ENCODE results near the gene TST.

TST gene

GRCh38 chr22:37030560-37031281, 11.5 kb upstream of the TST start:
- H2AFZ ChIP-seq (ENCODE audit: low read length, unreplicated experiment): no peak overlapping the region
- H3K36me3 ChIP-seq (ENCODE audit: insufficient read depth, low read length): no peaks in the 10 kb centered on the region
- H3K4me3 ChIP-seq (ENCODE audit: low read depth, low read length): no peak overlapping the region

GRCh38 chr22:37028692-37029674, 9.7 kb upstream of the TST start:
- H2AFZ ChIP-seq (ENCODE audit: low read length, unreplicated experiment): no peak overlapping the region
- no peaks in the 10 kb centered on the region for H3K36me3 ChIP-seq (ENCODE audit: insufficient read depth, low read length)
- H3K27me3 ChIP-seq (ENCODE audit: insufficient read depth, low read length): no peaks in the 10 kb centered on the region
- H3K79me2 ChIP-seq (ENCODE audit: control insufficient read depth, insufficient read depth, low read length, unreplicated experiment): no peaks in the 10 kb centered on the region
- no peak overlapping the region for H3K4me3 ChIP-seq (ENCODE audit: low read depth, low read length)
- no peak overlapping the region for H3K27ac ChIP-seq (ENCODE audit: low read depth, low read length)
- no peaks in the 10 kb centered on the region for H3K4me1 ChIP-seq (ENCODE audit: control insufficient read depth, insufficient read depth, low read length, unreplicated experiment)

More at GRCh38 chr22:37030560-37031281, 11.5 kb upstream of the TST start:
- Histone ChIP-seq H3K27ac (ENCODE audit: low read depth, low read length) (no peak overlapping the region), H3K27me3 (ENCODE audit: insufficient read depth, low read length) (no peaks in the 10 kb centered on the region), H3K4me1 (ENCODE audit: control insufficient read depth, insufficient read depth, low read length, unreplicated experiment) (no peaks in the 10 kb centered on the region), H3K79me2 (ENCODE audit: control insufficient read depth, insufficient read depth, low read length, unreplicated experiment) (no peaks in the 10 kb centered on the region)

- H3K4me3 ChIP-seq (ENCODE audit: low read depth, low read length): no peak overlapping the region
- H3K4me1 ChIP-seq (ENCODE audit: control insufficient read depth, insufficient read depth, low read length, unreplicated experiment): no peaks in the 10 kb centered on the region
- no peak overlapping the region for H2AFZ ChIP-seq (ENCODE audit: low read length, unreplicated experiment)
- H3K36me3 ChIP-seq (ENCODE audit: insufficient read depth, low read length): no peaks in the 10 kb centered on the region
- no peaks in the 10 kb centered on the region for H3K79me2 ChIP-seq (ENCODE audit: control insufficient read depth, insufficient read depth, low read length, unreplicated experiment)
- H3K27ac ChIP-seq (ENCODE audit: low read depth, low read length): no peak overlapping the region
- H3K27me3 ChIP-seq (ENCODE audit: insufficient read depth, low read length): no peaks in the 10 kb centered on the region
These were observed 8.3 kb upstream of the TST start for GRCh38 chr22:37027556-37027955.

- Histone ChIP-seq H2AFZ (ENCODE audit: low read length, unreplicated experiment) (no peak overlapping the region), H3K27ac (ENCODE audit: low read depth, low read length) (no peak overlapping the region), H3K4me1 (ENCODE audit: control insufficient read depth, insufficient read depth, low read length, unreplicated experiment) (no peaks in the 10 kb centered on the region), H3K27me3 (ENCODE audit: insufficient read depth, low read length) (no peaks in the 10 kb centered on the region), H3K79me2 (ENCODE audit: control insufficient read depth, insufficient read depth, low read length, unreplicated experiment) (no peaks in the 10 kb centered on the region), H3K4me3 (ENCODE audit: low read depth, low read length) (no peak overlapping the region), H3K36me3 (ENCODE audit: insufficient read depth, low read length) (no peaks in the 10 kb centered on the region)
These were observed 7.1 kb upstream of the TST start for GRCh38 chr22:37026325-37026724.

- Histone ChIP-seq H3K4me1 (ENCODE audit: control insufficient read depth, insufficient read depth, low read length, unreplicated experiment) (no peaks in the 10 kb centered on the region), H3K79me2 (ENCODE audit: control insufficient read depth, insufficient read depth, low read length, unreplicated experiment) (no peaks in the 10 kb centered on the region), H3K36me3 (ENCODE audit: insufficient read depth, low read length) (no peaks in the 10 kb centered on the region), H3K27me3 (ENCODE audit: insufficient read depth, low read length) (no peaks in the 10 kb centered on the region), H3K4me3 (ENCODE audit: low read depth, low read length) (no peak overlapping the region), H3K27ac (ENCODE audit: low read depth, low read length) (no peak overlapping the region), H2AFZ (ENCODE audit: low read length, unreplicated experiment) (no peak overlapping the region)
These were observed 6.3 kb upstream of the TST start for GRCh38 chr22:37025500-37026070.

GRCh38 chr22:37024339-37025157, 5.3 kb upstream of the TST start:
- no peaks in the 10 kb centered on the region for H3K27me3 ChIP-seq (ENCODE audit: insufficient read depth, low read length)
- no peaks in the 10 kb centered on the region for H3K36me3 ChIP-seq (ENCODE audit: insufficient read depth, low read length)
- H3K4me1 ChIP-seq (ENCODE audit: control insufficient read depth, insufficient read depth, low read length, unreplicated experiment): no peaks in the 10 kb centered on the region
- peaks cover 3% of the 10 kb centered on the region for H3K79me2 ChIP-seq (ENCODE audit: control insufficient read depth, insufficient read depth, low read length, unreplicated experiment)
- no peak overlapping the region for H3K4me3 ChIP-seq (ENCODE audit: low read depth, low read length)
- no peak overlapping the region for H3K27ac ChIP-seq (ENCODE audit: low read depth, low read length)
- no peak overlapping the region for H2AFZ ChIP-seq (ENCODE audit: low read length, unreplicated experiment)

GRCh38 chr22:37023743-37024338, 4.6 kb upstream of the TST start:
- Histone ChIP-seq H3K36me3 (ENCODE audit: insufficient read depth, low read length) (no peaks in the 10 kb centered on the region), H3K4me1 (ENCODE audit: control insufficient read depth, insufficient read depth, low read length, unreplicated experiment) (no peaks in the 10 kb centered on the region)

GRCh38 chr22:37022483-37023337, 3.5 kb upstream of the TST start:
- no peak overlapping the region for H3K4me3 ChIP-seq (ENCODE audit: low read depth, low read length)
- no peak overlapping the region for H3K27ac ChIP-seq (ENCODE audit: low read depth, low read length)
- H3K79me2 ChIP-seq (ENCODE audit: control insufficient read depth, insufficient read depth, low read length, unreplicated experiment): peaks cover 6% of the 10 kb centered on the region
- no peaks in the 10 kb centered on the region for H3K4me1 ChIP-seq (ENCODE audit: control insufficient read depth, insufficient read depth, low read length, unreplicated experiment)
- no peak overlapping the region for H2AFZ ChIP-seq (ENCODE audit: low read length, unreplicated experiment)
- no peaks in the 10 kb centered on the region for H3K36me3 ChIP-seq (ENCODE audit: insufficient read depth, low read length)
- no peaks in the 10 kb centered on the region for H3K27me3 ChIP-seq (ENCODE audit: insufficient read depth, low read length)

More at GRCh38 chr22:37023743-37024338, 4.6 kb upstream of the TST start:
- H3K27ac ChIP-seq (ENCODE audit: low read depth, low read length): no peak overlapping the region
- no peaks in the 10 kb centered on the region for H3K27me3 ChIP-seq (ENCODE audit: insufficient read depth, low read length)
- H3K79me2 ChIP-seq (ENCODE audit: control insufficient read depth, insufficient read depth, low read length, unreplicated experiment): peaks cover 3% of the 10 kb centered on the region
- no peak overlapping the region for H2AFZ ChIP-seq (ENCODE audit: low read length, unreplicated experiment)
- no peak overlapping the region for H3K4me3 ChIP-seq (ENCODE audit: low read depth, low read length)

- peaks cover 6% of the 10 kb centered on the region for H3K79me2 ChIP-seq (ENCODE audit: control insufficient read depth, insufficient read depth, low read length, unreplicated experiment)
- H3K36me3 ChIP-seq (ENCODE audit: insufficient read depth, low read length): no peaks in the 10 kb centered on the region
- no peaks in the 10 kb centered on the region for H3K4me1 ChIP-seq (ENCODE audit: control insufficient read depth, insufficient read depth, low read length, unreplicated experiment)
These were observed 2.6 kb upstream of the TST start for GRCh38 chr22:37021710-37022482.

More at GRCh38 chr22:37021710-37022482, 2.6 kb upstream of the TST start:
- Histone ChIP-seq H2AFZ (ENCODE audit: low read length, unreplicated experiment) (no peak overlapping the region), H3K4me3 (ENCODE audit: low read depth, low read length) (no peak overlapping the region), H3K27ac (ENCODE audit: low read depth, low read length) (no peak overlapping the region), H3K27me3 (ENCODE audit: insufficient read depth, low read length) (no peaks in the 10 kb centered on the region)

All from ACC112 (cell line).